ENCODE measurements around the gene BICD1.

BICD1 gene

DNA sequence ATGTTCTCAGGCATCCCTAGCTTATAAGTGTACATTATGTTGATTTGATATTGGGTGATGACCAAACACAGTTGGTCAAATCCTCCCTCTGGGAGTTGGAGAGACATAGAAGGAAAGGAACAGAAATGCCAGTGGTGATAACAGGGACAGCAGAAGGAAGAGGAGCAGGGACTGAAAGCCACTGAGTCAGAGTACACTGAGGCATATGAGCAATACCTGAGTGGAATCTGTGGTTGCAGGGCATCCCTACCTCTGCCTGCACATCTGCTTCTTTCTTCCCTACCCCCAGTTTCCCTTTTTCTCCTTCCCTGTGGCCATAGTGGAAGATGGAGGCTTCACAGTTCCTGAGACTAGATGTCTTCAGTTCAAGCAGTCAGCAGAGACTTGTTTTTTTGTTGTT, 44.9 kb downstream of the BICD1 start:
- no peaks in the 10 kb centered on the region for H3K27me3 ChIP-seq (ENCODE audit: control insufficient read depth, low read length)
- no peaks in the 10 kb centered on the region for H3K9me2 ChIP-seq (replicated peaks; ENCODE audit: control insufficient read depth, low read length)
- no peaks in the 10 kb centered on the region; the same call in 1 of the 2 replicates for H3F3A ChIP-seq (ENCODE audit: control insufficient read depth, insufficient read depth)
- peaks cover 4% of the 10 kb centered on the region for H3K4me1 ChIP-seq (ENCODE audit: control insufficient read depth, low read length)
- no peak overlapping the region for H3K4me3 ChIP-seq (ENCODE audit: low read length)
- peaks cover 54% of the 10 kb centered on the region for H3K36me3 ChIP-seq (ENCODE audit: control insufficient read depth, low read length)
- H3K9me3 ChIP-seq (ENCODE audit: control insufficient read depth, insufficient read depth, low read length) = no peaks in the 10 kb centered on the region
- peaks cover 89% of the 10 kb centered on the region for H3K79me2 ChIP-seq (ENCODE audit: control insufficient read depth, low read length)
- H3K4me2 ChIP-seq (ENCODE audit: low read length) = no peak overlapping the region
- no peak overlapping the region for H3K27ac ChIP-seq (ENCODE audit: low read depth, low read length)
- no peaks in the 10 kb centered on the region for H4K20me1 ChIP-seq (ENCODE audit: control insufficient read depth, insufficient read depth, low read depth, low read length)
- TF ChIP-seq, protein P1, sequence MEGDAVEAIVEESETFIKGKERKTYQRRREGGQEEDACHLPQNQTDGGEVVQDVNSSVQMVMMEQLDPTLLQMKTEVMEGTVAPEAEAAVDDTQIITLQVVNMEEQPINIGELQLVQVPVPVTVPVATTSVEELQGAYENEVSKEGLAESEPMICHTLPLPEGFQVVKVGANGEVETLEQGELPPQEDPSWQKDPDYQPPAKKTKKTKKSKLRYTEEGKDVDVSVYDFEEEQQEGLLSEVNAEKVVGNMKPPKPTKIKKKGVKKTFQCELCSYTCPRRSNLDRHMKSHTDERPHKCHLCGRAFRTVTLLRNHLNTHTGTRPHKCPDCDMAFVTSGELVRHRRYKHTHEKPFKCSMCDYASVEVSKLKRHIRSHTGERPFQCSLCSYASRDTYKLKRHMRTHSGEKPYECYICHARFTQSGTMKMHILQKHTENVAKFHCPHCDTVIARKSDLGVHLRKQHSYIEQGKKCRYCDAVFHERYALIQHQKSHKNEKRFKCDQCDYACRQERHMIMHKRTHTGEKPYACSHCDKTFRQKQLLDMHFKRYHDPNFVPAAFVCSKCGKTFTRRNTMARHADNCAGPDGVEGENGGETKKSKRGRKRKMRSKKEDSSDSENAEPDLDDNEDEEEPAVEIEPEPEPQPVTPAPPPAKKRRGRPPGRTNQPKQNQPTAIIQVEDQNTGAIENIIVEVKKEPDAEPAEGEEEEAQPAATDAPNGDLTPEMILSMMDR (IDR thresholded peaks at IDR 0.05; ENCODE audit: low read depth, low read length, poor library complexity, severe bottlenecking) = no peak
- TF ChIP-seq EZH2phosphoT487 (IDR thresholded peaks at IDR 0.05; ENCODE audit: borderline replicate concordance, low read length) = no peak

GRCh38 chr12:32155041-32155440, 48.4 kb downstream of the BICD1 start:
- peaks cover 63% of the 10 kb centered on the region for H3K36me3 ChIP-seq (ENCODE audit: control insufficient read depth, low read length)
- no peak overlapping the region for H3K27ac ChIP-seq (ENCODE audit: low read depth, low read length)
- H3K27me3 ChIP-seq (ENCODE audit: control insufficient read depth, low read length) = no peaks in the 10 kb centered on the region
- H3F3A ChIP-seq (ENCODE audit: control insufficient read depth, insufficient read depth) = no peaks in the 10 kb centered on the region
- no peak overlapping the region for H3K4me3 ChIP-seq (ENCODE audit: low read length)
- no peaks in the 10 kb centered on the region for H3K9me3 ChIP-seq (ENCODE audit: control insufficient read depth, insufficient read depth, low read length)
- TF ChIP-seq, protein P1 (IDR thresholded peaks at IDR 0.05; ENCODE audit: low read depth, low read length, poor library complexity, severe bottlenecking) = no peak
- TF ChIP-seq EZH2phosphoT487 (IDR thresholded peaks at IDR 0.05; ENCODE audit: borderline replicate concordance, low read length) = no peak
- H3K4me2 ChIP-seq (ENCODE audit: low read length) = no peak overlapping the region
- H3K9me2 ChIP-seq (replicated peaks; ENCODE audit: control insufficient read depth, low read length) = no peaks in the 10 kb centered on the region
- H3K79me2 ChIP-seq (ENCODE audit: control insufficient read depth, low read length) = peaks cover 84% of the 10 kb centered on the region
- no peaks in the 10 kb centered on the region for H4K20me1 ChIP-seq (ENCODE audit: control insufficient read depth, insufficient read depth, low read depth, low read length)
- H3K4me1 ChIP-seq (ENCODE audit: control insufficient read depth, low read length) = no peaks in the 10 kb centered on the region

- peaks cover 80% of the 10 kb centered on the region for H3K79me2 ChIP-seq (ENCODE audit: control insufficient read depth, low read length)
- no peaks in the 10 kb centered on the region for H3K9me2 ChIP-seq (replicated peaks; ENCODE audit: control insufficient read depth, low read length)
- H3F3A ChIP-seq (ENCODE audit: control insufficient read depth, insufficient read depth) = no peaks in the 10 kb centered on the region
- H3K4me2 ChIP-seq (ENCODE audit: low read length) = no peak overlapping the region
- no peaks in the 10 kb centered on the region for H3K27me3 ChIP-seq (ENCODE audit: control insufficient read depth, low read length)
- no peak for TF ChIP-seq EZH2phosphoT487 (IDR thresholded peaks at IDR 0.05; ENCODE audit: borderline replicate concordance, low read length)
- TF ChIP-seq, protein P1 (IDR thresholded peaks at IDR 0.05; ENCODE audit: low read depth, low read length, poor library complexity, severe bottlenecking) = no peak
- no peak overlapping the region for H3K4me3 ChIP-seq (ENCODE audit: low read length)
- H3K4me1 ChIP-seq (ENCODE audit: control insufficient read depth, low read length) = no peaks in the 10 kb centered on the region
- no peaks in the 10 kb centered on the region for H4K20me1 ChIP-seq (ENCODE audit: control insufficient read depth, insufficient read depth, low read depth, low read length)
- H3K36me3 ChIP-seq (ENCODE audit: control insufficient read depth, low read length) = peaks cover 68% of the 10 kb centered on the region
- no peak overlapping the region for H3K27ac ChIP-seq (ENCODE audit: low read depth, low read length)
- H3K9me3 ChIP-seq (ENCODE audit: control insufficient read depth, insufficient read depth, low read length) = no peaks in the 10 kb centered on the region
Observed at GRCh38 chr12:32155961-32156529, 49.4 kb downstream of the BICD1 start.

All from DOHH2 (cell line).